Aorta (tissue), 5 donors: Measurements from ENCODE around the gene TMCO1. TPM values are rescaled to one million over a fixed set of nuclear protein-coding genes. Genes with fewer than 3 reads are reported as not detected.
"Not testable (repeated sequence)": the region's sequence is repeated elsewhere in the genome, so short reads cannot be mapped to it uniquely, and the experiment has no call there.

ENCODE experiments used
- ATAC-seq: fragments of 200-7000 bp; cut with Tn5 transposase; one replicate; pipeline ENCODE4 v1.9.1; 2022; ENCODE audit warnings: moderate library complexity; ENCODE audit not compliant: low FRiP score
- DNase-seq, 2 donors: peaks; one replicate each; pipeline ENCODE4 v3.0.0-alpha.2; 2020
- H3K27ac ChIP-seq, 2 donors: one replicate each; pipeline ENCODE4 v1.5.1; 2013; ENCODE audit warnings: low read length in 2 of 2, mild to moderate bottlenecking in 2 of 2, moderate library complexity in 2 of 2, control low read depth in 1 of 2, inconsistent platforms in 1 of 2, low read depth in 1 of 2
- H3K27me3 ChIP-seq, 2 donors: one replicate each; pipeline ENCODE4 v1.6.1; 2013; ENCODE audit warnings: control low read depth in 1 of 2, low read length in 1 of 2, mild to moderate bottlenecking in 1 of 2, moderate library complexity in 1 of 2; ENCODE audit not compliant: insufficient read depth in 2 of 2, control insufficient read depth in 1 of 2
- H3K36me3 ChIP-seq, 2 donors: one replicate each; pipeline ENCODE4 v1.6.1; 2013; ENCODE audit warnings: control low read depth in 1 of 2, low read length in 1 of 2, mild to moderate bottlenecking in 1 of 2; ENCODE audit not compliant: insufficient read depth in 2 of 2, control insufficient read depth in 1 of 2
- H3K4me1 ChIP-seq, 2 donors: one replicate each; pipeline ENCODE4 v1.6.1; 2013; ENCODE audit warnings: low read length in 2 of 2, control low read depth in 1 of 2, mild to moderate bottlenecking in 1 of 2, moderate library complexity in 1 of 2; ENCODE audit not compliant: insufficient read depth in 2 of 2, control insufficient read depth in 1 of 2
- H3K4me3 ChIP-seq, 2 donors: one replicate each; pipeline ENCODE4 v1.5.1; 2013; ENCODE audit warnings: low read length in 2 of 2, control low read depth in 1 of 2, mild to moderate bottlenecking in 1 of 2
- H3K9me3 ChIP-seq: one replicate; pipeline ENCODE4 v1.6.1; 2013; ENCODE audit warnings: mild to moderate bottlenecking, low read length; ENCODE audit not compliant: control insufficient read depth
- WGBS, 2 donors: extraction: QIAGEN DNeasy Blood & Tissue Kit; methylation state at CpG; one replicate each; pipeline ENCODE4 v1.1.7; 2013; 5-methylcytosine and 5-hydroxymethylcytosine counted together
- intact Hi-C, 2 donors: fragments of 100-400 bp; cut with DNase I; formaldehyde crosslinking; loops; one replicate each; pipeline versions ENCODE4 v1.14.2 to v1.15.0; 2022
- polyA plus RNA-seq, 2 donors: library from polyadenylated mRNA; stranded (reverse); fragments of 200-250 nt; gene quantifications; one replicate each; pipeline ENCODE4 v1.2.3, GENCODE V29; 2013
- total RNA-seq, 2 donors: library from RNA; stranded (reverse); fragmentation: NEBNext Ultra II Directional; extraction: Animal tissue kit (Norgen Biotek cat#: 25700); gene quantifications; one replicate each; pipeline ENCODE4 v1.2.1, GENCODE V29; 2021
- donor health status: healthy with polysubstance abuse.
- donor health status: Bipolar disorder and iron deficiency.
- donor health status: DM: no; HTN: no; CAD: no.
- donor health status: DM: no; HTN: no; CAD: no.
- donor health status: DM: yes; HTN: yes; CAD: no.

The TMCO1 gene
- total and polyA plus RNA-seq, 4 donors: 56.8 to 65.7 (median 60.9) TPM

DNA sequence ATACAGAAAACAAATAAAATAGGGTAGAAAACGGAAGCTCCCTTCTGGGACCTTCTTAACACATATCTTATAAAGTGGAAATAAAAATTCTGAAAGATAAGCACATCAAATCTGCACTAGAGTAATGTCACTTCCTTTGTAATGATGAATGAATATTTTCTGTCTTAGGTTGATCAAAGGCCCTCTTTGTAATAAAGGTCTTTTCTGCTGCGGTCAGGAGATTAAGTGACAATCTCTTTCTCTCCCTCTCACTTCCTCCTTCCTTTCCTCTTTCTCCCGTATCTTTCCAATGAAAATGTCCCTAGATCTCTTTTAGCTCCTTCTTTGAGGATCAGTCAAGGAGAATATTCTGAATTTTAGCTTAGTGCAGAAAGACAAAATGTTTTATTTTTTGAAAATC, 33.8 kb downstream of the TMCO1 start:
- Histone ChIP-seq H3K27ac (no peak overlapping the region), H3K4me3 (no peak overlapping the region), H3K4me1 (no peaks in the 10 kb centered on the region), H3K27me3 (no peaks in the 10 kb centered on the region), H3K9me3 (no peaks in the 10 kb centered on the region), H3K36me3 (no peaks in the 10 kb centered on the region)
- intact Hi-C loops: no loop called here
- no peak for ATAC-seq
- 96 to 97% methylated on average over 3 of the region's 3 CpGs for WGBS, 2 donors
- no peak for DNase-seq

DNA sequence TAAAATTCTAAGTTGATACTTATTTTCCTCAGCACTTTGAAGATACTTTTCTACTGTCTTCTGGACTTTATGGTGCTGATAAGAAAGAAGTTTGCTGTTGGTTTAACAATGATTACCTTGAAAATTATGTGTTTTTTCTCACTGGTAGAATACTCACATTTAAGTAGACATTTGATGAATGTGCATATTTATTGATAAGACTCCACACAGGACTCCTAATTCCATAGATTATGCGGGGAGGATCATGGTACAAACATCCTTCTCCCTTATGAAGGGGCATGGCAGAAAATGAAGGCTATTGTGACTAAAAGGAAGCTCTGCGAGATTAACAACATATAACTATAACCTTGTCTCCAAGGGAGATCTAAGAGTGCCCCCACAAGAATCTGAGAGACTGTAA, 41.8 kb downstream of the TMCO1 start:
- Histone ChIP-seq H3K4me3 (no peak overlapping the region), H3K27me3 (no peaks in the 10 kb centered on the region), H3K36me3 (peaks cover 2 to 3% of the 10 kb centered on the region in 2 donors), H3K4me1 (no peaks in the 10 kb centered on the region), H3K27ac (no peak overlapping the region), H3K9me3 (no peaks in the 10 kb centered on the region)
- DNase-seq (no peak), ATAC-seq (no peak)
- 93 to 94% methylated on average over 2 of the region's 2 CpGs for WGBS, 2 donors
- intact Hi-C loops: no loop called here

DNA sequence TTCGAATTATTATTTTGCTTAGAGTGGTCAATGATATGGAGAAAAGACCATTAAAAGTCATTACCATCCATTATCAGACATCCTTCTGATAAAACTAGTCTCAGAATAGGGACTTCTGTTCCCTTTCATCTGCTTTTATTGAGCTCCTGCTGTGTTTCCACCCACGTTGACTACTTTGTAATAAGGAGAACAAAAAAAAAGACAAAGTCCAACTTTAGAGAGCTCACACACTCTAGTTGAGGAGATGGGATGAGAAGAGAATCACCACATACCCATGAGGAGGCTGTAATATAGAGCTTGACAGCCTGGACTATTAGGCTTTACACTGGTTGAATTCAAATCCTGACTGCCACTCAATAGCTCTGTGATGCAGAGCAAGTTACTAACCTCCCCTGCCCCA, 42.5 kb downstream of the TMCO1 start:
- Histone ChIP-seq H3K36me3 (peaks cover 2 to 3% of the 10 kb centered on the region in 2 donors), H3K27ac (no peak overlapping the region), H3K9me3 (no peaks in the 10 kb centered on the region), H3K4me3 (no peak overlapping the region), H3K4me1 (no peaks in the 10 kb centered on the region), H3K27me3 (no peaks in the 10 kb centered on the region)
- intact Hi-C loops: no loop called here
- DNase-seq (no peak), ATAC-seq (no peak)
- WGBS, 2 donors: 75 to 78% methylated on average over 2 of the region's 2 CpGs

DNA sequence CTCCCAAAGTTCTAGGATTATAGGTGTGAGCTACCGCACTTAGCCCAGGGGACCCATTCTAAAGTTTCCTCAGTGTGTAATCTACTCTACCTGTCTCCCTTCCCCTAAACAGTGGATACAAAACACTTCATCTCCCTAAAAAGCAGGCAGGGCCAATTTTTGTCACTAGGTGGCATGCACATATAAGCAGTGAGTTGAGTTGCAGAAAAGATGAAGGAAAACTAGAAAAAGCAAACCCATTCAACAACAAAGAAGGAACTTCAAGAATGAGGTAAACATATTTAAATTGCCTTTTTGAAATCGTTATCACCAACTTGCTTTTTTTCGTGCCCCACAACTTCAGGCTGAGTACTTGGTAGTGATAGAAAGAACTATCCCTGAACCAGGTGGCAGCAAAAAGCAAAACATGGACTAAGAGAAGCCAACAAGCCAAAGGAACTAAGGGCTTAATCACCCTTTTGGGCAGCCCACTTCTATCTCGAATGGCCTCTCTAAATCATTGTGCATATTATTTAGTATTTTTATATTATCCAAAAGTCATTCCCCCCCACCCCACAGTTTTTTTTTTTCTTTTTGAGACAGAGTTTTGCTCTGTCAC, 50.7 kb downstream of the TMCO1 start:
- no peak for DNase-seq
- WGBS, 2 donors: 21 to 22% methylated on average over 4 of the region's 4 CpGs
- Histone ChIP-seq H3K36me3 (no peaks in the 10 kb centered on the region), H3K27me3 (no peaks in the 10 kb centered on the region), H3K9me3 (no peaks in the 10 kb centered on the region), H3K27ac (no peak overlapping the region), H3K4me3 (no peak overlapping the region), H3K4me1 (no peaks in the 10 kb centered on the region)
- ATAC-seq: no peak
- intact Hi-C loops: loop anchor here (5.0 kb wide), 1 partner anchor 194 kb away; no protein-coding TSS in a partner anchor

DNA sequence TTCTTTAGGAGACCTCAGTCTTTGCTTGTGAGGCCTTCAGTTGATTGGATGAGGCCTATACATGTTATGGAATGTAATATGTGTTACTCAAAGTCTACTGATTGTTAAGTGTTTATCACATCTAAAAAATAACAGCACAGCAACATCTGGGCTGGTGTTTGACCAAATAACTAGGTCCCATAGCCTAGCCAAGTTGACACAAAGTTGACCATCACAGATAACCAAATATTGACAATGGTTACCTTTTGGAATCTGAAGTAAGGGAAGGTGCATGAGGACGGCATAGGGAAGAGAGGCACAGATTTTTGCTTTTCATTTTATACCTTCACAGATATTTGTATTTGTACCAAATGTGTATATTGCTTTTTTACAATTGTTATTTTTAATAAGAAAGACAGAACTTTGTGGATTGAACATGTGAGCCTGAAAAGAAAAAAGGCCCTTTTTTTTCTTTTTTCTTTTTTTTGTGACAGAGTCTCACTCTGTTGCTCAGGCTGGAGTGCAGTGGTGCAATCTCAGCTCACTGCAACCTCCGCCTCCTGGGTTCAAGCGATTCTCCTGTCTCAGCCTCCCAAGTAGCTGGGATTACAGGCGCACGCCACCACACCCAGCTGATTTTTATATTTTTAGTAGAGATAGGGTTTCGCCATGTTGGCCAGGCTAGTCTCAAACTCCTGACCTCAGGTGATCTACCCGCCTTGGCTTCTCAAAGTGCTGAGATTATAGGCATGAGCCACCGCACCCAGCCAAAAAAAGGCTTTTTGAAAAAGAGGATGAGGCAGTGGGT, 52.2 kb downstream of the TMCO1 start:
- H3K4me3 ChIP-seq, DNase-seq, ATAC-seq, H3K9me3 ChIP-seq, H3K4me1 ChIP-seq, H3K27ac ChIP-seq, H3K36me3 ChIP-seq, H3K27me3 ChIP-seq: not testable (repeated sequence)
- intact Hi-C loops: loop anchor here (5.0 kb wide), 1 partner anchor 196 kb away; no protein-coding TSS in a partner anchor
- 90 to 91% methylated on average over 7 to 8 of the region's 8 CpGs for WGBS, 2 donors

DNA sequence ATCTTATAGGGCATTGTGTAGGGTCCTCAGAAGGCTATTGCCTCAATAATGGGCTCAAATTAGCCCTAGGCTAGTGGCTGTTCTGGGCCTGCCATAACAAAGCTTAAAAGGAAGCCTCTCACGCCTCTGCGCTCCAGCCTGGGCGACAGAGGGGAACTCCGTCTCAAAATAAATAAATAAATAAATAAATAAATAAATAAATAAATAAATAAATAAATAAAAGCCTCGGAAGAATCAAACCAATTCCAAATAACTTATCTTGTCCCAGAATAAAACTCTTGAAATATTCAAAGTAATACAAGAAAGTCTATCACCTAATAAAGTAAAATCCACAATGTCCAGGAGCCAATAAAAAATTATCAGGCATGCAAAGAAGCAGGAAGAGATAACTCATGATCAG, 55.9 kb downstream of the TMCO1 start:
- no peaks in the 10 kb centered on the region for H3K36me3 ChIP-seq

DNA sequence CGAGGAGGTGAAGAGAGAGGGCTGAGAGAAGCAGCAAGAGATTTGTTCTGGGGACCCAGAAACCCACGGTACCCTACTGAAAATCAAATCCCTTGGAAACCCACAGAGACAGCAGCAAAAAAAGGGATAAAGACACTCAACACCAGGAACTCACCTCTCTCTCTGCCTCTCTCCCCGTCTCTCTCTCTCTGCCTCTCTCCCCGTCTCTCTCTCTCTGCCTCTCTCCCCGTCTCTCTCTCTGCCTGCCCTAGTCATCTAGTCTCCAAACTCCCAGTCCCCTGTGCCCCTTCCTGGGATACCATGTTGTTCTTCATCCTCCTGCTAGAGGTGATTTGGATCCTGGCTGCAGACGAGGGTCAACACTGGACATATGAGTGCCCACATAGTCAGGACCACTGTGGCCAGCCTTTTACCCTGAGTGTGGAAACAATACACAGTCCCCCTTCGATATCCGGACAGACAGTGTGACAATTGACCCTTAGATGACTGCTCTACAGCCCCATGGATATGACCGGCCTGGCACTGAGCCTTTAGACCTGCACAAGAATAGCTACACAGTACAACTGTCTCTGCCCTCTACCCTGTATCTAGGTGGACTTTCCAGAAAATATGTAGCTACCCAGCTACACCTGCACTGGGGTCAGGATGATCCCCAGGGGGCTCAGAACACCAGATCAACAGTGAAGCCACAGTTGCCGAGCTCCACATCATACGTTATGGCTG, 60.5 kb downstream of the TMCO1 start:
- WGBS, 2 donors: 71 to 75% methylated on average over 11 of the region's 11 CpGs
- no peak overlapping the region for H3K27ac ChIP-seq
- no peaks in the 10 kb centered on the region for H3K36me3 ChIP-seq
- no peak for DNase-seq
- no peak for ATAC-seq
- peaks cover 2% of the 10 kb centered on the region for H3K9me3 ChIP-seq
- intact Hi-C loops: loop anchor here in 1 of 2 donors (10.0 kb wide), 1 partner anchor 117 kb away; the partner anchor contains the start of gene UCK2
- no peaks in the 10 kb centered on the region for H3K4me1 ChIP-seq
- H3K4me3 ChIP-seq: no peak overlapping the region
- no peaks in the 10 kb centered on the region for H3K27me3 ChIP-seq

More for the DNA sequence above, 55.9 kb downstream of the TMCO1 start:
- ATAC-seq: no peak
- 86 to 89% methylated on average over 5 of the region's 5 CpGs for WGBS, 2 donors
- Histone ChIP-seq H3K9me3 (peaks cover 2% of the 10 kb centered on the region), H3K27ac (no peak overlapping the region), H3K27me3 (no peaks in the 10 kb centered on the region), H3K4me3 (no peak overlapping the region), H3K4me1 (no peaks in the 10 kb centered on the region)
- intact Hi-C loops: no loop called here
- no peak for DNase-seq

DNA sequence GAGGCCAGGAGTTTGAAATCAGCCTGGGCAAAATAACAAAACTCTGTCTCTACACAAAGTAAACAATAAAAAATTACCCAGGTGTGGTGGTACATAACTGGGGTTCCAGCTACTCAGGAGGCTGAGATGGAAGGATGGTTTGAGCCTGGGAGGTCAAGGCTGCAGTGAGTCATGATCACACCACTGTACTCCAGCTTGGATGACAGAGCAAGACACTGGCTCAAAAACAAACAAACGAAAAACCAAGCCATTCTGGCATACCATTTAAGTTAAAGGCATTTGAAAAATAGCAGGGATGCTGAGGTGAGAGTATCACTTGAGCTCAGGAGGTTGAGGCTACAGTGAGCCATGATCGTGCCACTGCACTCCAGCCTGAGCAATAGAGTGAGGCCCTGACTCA, 65.0 kb downstream of the TMCO1 start:
- Histone ChIP-seq H3K9me3 (peaks cover 2% of the 10 kb centered on the region), H3K27me3 (no peaks in the 10 kb centered on the region), H3K27ac (no peak overlapping the region), H3K36me3 (no peaks in the 10 kb centered on the region), H3K4me3 (no peak overlapping the region), H3K4me1 (no peaks in the 10 kb centered on the region)
- intact Hi-C loops: loop anchor here in 1 of 2 donors (10.0 kb wide), 1 partner anchor 121 kb away; the partner anchor contains the start of gene UCK2
- no peak for ATAC-seq
- WGBS, 2 donors: 79 to 84% methylated on average over 2 of the region's 2 CpGs
- DNase-seq: no peak
